Effector CD4-positive, alpha-beta T cell (primary cell): ENCODE results near the gene MTREX.

Source experiments
- DNase-seq: peaks from one replicate; pipeline ENCODE4 v3.0.0-alpha.2; 2020

Gene MTREX

GRCh38 chr5:55437452-55437851 lies 129.7 kb downstream of the MTREX start:
- no peak for DNase-seq

DNA sequence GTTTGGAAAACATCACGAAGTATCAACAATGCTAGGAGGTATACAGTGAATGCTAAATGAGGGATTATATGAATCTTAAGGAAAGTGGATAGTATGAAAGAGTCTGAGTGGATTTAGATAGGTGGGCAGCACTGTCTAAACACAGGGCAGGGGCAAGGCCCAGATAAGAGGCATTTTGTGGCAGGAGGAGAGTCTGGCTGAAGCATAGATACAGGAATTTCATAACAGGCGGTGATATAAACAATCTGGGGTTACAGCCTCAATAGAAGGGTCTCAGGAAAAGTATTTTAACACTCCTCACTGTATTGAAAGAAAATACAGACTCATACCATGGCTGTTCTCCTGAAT lies 130.0 kb downstream of the MTREX start:
- DNase-seq = no peak

DNA sequence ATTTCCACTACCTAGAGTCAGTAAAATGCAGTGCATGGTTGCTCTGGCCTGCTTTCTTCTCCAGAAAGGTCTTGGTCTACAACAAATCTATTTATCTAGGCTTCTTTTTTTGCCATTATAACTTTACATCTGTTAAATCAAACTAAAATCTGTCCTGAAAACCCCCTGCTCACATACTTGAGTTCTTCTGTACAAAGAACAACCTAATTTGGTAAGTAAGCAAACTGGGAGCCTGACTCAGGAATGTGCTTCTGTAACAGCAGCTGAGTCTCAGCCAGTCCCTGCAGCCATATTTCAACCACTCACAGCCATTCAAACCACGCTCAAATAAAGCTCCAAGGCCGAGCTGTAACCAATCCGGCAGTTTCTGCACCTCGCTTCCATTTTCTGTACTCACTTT lies 131.2 kb downstream of the MTREX start:
- no peak for DNase-seq

DNA sequence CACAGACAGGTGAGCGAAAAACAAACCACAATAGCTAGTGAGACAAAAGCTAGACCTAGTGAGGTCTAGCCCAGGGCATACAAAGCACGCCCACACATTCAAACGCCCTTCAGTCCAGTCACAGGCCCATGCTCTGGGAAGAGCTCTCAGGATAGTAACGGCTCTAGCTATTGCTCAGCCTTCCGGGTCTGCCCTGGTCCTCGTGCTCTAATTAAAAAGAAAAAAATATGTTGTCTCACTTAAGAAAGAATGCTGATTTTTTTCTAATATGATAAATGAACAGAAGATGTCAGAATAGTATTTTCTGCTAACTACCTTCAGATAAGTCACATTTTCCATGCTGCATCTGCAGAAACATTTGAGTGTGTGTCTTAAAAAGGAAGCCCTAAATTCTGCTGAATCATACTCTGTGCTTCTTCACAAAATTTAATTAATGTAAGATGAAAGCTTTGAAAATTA lies 132.4 kb downstream of the MTREX start:
- DNase-seq = no peak

DNA sequence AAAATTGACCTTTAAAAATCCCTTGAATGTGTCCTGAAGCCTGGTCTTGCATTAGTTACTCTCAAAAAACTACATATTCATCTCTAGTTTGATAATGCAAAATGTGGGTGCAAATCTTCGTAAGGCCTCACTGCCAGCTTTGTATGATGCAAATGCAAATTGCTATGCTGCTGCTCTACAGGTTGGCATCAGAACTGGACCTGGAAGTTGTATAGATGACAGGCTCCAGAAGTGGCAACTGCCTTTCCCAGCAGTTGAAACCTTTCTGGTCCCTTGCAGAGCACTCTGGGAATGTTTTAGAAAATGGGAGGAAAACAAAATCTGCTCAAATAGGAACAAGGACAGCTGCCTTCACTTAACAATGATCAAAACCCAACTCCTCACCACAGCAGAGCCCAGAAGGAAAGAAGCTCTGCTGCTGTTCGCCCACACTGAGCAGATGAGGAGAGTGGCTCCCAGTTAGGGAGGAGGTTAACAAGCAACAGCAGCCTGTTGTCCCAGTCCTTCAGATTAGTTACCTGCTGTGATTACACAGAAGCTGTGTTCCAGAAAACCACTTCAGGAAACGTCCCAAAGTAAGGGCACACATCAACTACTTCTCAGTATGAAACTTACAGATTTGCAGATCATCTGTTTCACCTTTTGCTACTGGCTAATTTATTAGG lies 133.4 kb downstream of the MTREX start:
- no peak for DNase-seq

DNA sequence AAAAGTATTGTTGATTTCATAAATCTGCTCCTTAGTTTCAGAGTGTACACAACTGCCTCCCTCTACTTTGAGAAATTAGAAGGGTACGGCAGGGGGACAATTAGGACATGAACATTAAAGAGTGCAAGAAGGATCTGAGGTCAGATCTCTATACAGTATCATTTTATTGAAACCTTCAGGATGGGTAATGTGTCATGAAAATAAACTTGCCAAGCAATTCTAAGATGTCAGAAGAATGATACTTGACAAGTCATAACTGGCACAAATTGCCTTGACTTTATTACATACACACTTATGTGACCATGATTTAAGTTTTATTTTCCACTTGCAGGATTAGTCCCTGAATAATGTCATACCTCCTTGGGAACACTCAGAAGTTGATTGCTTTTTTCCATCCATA lies 134.2 kb downstream of the MTREX start:
- no peak for DNase-seq

DNA sequence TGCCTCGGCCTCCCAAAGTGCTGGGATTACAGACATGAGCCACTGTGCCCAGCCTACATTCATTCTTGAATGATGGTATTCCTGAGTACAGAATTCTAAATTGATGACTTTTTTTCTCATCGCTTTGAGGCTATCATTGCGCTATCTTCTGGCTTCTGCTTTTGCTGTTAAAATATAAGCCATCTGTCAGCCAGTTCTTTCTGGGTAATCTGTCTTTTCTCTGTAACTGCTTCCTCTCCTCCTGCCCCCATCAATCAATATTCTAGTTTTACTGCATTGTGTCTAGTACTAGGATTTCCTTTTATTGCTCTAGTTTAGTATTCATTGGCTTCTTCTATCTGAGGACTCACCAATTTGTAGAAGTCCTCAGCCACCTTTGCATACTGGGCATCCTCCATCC lies 138.0 kb downstream of the MTREX start:
- DNase-seq = no peak

GRCh38 chr5:55446640-55447351 lies 139.0 kb downstream of the MTREX start:
- DNase-seq = no peak

DNA sequence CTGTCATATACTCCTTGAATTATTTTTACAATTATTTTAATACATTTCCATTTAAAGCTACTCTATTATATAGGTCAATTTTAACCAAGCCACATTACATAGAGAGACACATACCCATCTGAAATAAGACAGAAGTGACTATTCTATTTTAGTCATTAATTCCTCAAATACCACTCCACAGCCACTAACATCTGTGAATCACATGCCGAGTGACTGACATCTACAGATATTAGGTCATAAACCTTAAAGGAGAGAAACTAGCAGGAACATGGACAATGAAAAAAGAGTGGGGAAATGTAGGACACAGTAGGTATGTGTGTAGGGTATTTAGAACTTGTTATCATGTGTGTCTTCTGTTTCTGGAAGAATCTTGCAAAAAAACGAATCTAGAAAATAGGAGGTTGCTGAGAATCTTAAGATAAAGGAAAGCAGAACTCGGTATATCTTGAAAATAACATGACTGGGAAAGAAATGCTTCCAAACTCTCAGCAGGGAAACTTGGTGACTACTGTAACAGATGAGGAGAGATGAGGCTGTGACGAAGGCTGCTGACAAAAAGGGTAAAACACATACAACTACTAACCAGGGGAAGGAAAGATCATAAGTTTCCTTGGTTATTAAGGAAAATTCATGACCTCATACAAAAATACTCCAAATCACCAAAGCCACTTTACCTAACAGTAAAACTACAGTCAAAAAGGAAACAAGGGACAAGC lies 142.4 kb downstream of the MTREX start:
- no peak for DNase-seq

GRCh38 chr5:55451976-55452375 lies 144.2 kb downstream of the MTREX start:
- no peak for DNase-seq

DNA sequence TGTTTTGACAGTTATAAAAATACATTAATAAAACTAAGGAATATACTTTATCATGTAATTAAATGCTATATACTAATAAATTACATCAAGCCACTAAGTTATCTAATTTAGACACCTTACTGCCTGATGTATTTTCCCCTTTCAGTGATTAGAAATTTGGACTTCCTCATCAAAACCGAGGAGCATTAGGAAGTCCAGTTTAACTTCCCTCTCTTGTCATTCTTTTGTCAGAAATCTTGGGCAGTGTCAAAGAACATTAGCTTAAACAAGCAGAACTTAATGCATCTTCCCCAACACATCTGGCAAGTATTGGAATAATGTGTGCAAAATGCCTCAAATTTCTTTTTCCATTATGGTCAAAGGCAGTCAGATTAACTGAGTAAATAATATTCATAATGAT lies 145.4 kb downstream of the MTREX start:
- DNase-seq = no peak

DNA sequence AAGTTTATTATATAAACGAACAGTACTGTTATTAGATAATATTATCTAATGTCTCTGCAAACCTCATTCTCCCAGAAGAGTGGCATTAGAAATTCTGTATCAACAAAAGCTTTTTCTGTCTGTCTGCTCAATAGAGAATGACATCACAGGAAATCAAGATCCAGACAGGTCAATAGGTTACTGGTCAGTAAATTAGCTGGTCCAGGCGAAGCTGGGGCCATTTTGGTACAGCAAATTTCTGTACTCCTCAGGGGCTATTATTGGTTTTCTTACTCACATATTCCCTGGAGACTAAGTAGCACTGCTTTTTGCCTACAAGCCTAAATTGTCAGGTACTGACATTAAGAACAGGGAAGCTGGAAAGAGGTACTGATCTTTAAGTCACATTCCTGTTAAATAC lies 146.5 kb downstream of the MTREX start:
- DNase-seq = no peak

GRCh38 chr5:55456216-55456895 lies 148.6 kb downstream of the MTREX start:
- no peak for DNase-seq

DNA sequence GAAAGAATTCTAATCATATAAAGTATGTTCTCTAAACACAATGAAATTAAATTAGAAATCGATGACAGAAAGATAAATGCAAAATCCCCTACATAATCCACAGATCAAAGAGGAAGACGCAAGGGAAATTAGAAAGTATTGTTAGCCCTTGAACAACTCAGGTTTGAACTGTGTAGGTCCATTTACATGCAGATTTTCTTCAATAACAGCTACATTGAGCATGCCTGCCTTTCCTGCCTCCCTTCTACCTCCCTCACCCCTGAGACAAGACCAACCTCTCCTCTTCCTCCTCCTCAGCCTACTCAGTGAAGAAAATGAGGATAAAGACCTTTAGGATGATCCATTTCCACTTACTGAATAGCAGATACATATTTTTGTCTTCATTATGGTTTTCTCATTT lies 151.8 kb downstream of the MTREX start:
- no peak for DNase-seq

GRCh38 chr5:55463613-55464012 lies 155.8 kb downstream of the MTREX start:
- DNase-seq = no peak

DNA sequence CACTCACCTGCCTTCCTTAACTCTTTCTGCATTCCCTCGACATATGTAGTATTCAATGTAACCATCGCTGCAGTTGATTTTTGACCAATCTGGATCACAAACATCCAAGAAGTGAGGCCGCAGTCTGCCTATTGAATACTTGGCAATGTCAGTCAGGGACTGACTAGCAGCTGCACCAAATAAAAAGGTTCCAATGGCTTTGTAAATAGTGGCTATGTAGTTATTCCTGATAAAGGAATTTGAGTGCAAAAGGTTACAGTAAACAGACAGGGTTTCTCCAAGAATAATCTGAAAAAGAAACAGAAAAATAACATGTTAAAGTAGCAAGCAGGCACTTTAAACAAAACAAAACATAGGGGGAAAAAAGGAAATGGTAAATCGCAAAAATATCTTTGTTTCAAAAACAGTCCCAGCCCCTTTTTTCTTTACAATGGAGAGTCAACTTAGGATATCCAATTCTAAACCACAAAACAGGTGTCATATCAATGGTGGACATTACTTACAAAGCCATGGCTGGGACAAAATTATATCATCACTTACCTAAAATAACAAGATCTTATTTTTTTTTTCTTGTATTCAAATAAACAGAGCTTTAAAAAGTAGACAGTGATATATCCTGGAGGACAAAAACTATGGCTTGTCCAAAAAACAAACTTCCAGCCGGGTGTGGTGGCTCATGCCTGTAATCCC lies 160.2 kb downstream of the MTREX start:
- DNase-seq = no peak

- DNase-seq = no peak
Measured at GRCh38 chr5:55469839-55470238, 162.1 kb downstream of the MTREX start.

DNA sequence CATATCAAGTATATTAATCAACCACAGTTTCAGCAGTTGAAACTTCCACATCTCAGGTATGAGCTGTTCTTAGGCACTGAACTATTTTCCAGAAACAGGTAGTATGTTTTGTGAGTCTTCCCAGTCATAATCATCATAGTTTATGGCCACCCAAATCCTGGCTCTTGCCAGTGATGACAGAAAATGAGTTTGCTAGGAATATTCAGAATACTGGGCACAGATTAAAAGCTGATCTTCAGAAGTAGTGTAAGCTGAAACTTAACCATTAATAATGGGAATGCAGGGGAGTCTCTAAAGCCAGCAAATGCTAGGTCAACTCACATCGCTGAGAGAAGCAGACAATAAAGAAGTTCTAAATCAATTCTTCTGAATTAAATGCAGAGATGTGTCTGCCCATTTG lies 162.5 kb downstream of the MTREX start:
- no peak for DNase-seq

- no peak for DNase-seq
Measured at GRCh38 chr5:55471468-55471867, 163.7 kb downstream of the MTREX start.

DNA sequence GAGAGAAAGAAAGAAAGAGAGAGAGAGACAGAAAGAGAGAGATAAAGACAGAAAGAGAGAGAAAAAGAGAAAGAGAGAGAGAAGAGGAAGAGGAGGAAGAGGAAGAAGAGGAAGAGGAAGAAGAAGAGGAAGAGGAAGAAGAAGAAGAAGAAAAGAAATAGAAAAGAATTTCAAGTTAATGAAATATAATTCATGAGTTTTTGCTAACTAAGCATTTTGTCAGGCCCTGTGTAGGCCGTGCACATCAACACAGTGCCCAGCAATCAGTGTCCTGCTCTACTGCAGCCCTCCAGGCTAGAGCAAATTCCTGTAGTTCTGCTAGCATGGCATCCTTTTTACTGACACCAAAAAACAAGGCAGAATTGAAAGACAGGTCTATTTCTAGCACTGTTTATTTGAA lies 164.9 kb downstream of the MTREX start:
- DNase-seq = no peak
